22Rv1 (cell line): ENCODE data around the gene SPATA16.

Source experiments
- ZFX ChIP-seq: fragments of 450-650 bp; IDR thresholded peaks from 2 replicates; pipeline ENCODE4 v1.6.1; 2017; ENCODE audit warnings: antibody characterized with exemption, borderline replicate concordance
- TF ChIP-seq, protein P1 (sequence below): fragments of 450-650 bp; IDR thresholded peaks from 2 replicates; pipeline ENCODE4 v1.5.1; 2017; ENCODE audit warnings: mild to moderate bottlenecking

DNA sequence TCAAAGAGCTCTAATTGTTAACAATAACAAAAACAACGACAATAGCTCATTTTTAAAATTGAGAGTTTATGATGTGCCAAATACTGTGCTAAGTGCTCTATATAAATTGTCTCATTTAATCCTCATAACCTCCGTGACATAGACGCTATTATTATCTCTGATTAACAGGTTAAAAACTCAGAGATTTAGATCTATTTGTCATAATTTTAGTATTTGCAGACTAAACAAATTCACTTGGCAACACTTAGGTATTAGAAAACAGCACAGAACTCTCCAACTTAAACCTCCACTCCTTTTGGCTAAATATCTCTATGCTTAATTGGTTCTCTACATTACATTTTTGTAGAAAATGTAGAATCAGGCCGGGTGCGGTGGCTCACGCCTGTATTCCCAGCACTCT is 136.4 kb downstream of the SPATA16 start:
- TF ChIP-seq, protein P1, sequence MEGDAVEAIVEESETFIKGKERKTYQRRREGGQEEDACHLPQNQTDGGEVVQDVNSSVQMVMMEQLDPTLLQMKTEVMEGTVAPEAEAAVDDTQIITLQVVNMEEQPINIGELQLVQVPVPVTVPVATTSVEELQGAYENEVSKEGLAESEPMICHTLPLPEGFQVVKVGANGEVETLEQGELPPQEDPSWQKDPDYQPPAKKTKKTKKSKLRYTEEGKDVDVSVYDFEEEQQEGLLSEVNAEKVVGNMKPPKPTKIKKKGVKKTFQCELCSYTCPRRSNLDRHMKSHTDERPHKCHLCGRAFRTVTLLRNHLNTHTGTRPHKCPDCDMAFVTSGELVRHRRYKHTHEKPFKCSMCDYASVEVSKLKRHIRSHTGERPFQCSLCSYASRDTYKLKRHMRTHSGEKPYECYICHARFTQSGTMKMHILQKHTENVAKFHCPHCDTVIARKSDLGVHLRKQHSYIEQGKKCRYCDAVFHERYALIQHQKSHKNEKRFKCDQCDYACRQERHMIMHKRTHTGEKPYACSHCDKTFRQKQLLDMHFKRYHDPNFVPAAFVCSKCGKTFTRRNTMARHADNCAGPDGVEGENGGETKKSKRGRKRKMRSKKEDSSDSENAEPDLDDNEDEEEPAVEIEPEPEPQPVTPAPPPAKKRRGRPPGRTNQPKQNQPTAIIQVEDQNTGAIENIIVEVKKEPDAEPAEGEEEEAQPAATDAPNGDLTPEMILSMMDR, result no peak
- TF ChIP-seq ZFX, result no peak
